ENCODE results near the gene CXorf65.

Gene CXorf65

DNA sequence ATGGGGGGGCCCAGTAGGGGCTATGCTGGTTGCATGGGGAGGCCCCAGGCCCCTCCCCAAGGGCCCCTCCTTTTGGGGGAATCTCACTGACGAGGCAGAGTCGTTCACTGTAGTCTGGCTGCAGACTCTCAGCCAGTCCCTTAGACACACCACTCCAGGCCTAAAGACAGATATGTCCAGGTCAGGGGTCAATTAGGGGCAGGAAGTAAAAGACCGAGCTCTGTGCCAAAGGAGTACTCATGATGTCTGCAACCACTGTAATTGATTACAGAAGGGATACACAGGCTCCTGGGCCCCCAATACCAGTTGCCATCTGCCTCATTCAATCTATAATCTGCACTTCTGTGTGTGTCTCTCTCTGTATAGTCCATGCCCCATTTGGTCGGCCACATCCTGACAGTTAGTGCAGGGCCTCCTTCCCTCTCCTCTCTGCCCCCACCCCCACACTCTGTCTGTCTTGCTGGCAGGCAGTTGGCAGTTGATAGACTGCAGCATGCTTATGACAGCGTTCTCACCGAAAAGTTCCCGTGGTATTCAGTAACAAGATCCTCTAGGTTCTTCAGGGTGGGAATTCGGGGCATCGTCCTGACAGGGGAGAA lies 1.3 kb upstream of the CXorf65 start:
- in situ Hi-C loops (cut with MboI; ENCODE audit: low sequenced_read_pairs), result no loop called here

- in situ Hi-C loops (cut with MboI; ENCODE audit: low sequenced_read_pairs), result no loop called here
Measured at GRCh38 chrX:71107245-71107644, 705 bp upstream of the CXorf65 start.

DNA sequence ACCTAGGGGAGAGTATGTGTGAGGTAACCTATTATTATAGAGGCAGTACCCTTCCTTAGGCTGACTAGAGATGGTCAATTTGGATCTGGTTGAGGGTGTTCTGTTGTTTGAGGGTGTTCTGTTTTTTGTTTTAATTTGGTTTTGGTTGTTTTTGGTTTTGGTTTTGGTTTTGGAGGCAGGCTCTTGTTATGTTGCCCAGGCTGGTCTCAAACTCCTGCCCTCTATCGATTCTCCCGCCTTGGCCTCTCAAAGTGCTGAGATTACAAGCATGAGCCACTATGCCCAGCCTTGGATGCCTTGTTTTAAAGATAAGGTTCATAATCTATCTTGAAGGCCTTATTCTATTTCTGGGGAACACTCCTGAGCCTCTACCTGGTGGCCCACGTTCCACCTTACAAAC lies 912 bp downstream of the CXorf65 start:
- in situ Hi-C loops (cut with MboI; ENCODE audit: low sequenced_read_pairs), result no loop called here

DNA sequence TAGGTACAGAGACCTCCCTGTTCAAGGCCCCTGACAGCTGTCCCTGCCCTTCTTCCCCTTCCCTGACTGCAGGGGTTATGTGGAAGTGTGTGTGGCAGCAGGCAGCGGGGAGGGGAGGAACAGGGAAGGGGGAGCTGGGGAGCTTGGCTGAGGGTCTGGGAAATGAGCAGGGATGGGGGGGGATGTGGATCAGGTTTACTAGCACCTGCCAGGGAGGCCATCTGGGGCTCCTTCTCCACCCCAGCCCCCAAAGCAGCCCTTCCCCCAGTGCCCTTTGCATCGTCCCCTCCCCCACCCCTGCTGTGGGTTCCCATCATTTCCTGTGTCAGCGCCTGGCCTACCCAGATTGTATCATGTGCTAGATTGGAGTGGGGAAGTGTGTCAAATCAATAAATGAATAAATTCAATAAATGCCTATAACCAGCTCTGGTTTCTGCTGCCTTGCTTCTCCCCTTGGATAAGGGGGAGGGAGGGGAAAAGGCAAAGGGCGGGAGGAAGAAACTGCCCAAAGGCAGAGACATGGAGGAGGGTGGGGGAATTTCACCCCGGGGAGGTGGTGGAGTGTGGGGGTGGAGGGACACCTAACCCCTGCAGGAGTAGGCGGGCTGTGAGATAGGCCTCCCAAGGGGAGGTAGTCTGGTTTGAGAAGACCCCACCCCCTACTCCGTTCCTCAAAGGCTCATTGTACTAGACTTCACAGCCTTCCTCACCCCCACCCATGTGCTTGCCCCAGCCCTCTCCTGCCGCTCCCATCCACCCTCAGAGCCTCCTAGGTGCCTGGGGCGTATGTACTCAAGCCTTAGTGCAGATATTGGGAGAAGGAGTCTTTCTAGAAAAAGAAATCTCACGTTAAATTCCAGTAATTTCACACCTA lies 3.2 kb downstream of the CXorf65 start:
- in situ Hi-C loops (cut with MboI; ENCODE audit: low sequenced_read_pairs), result no loop called here

DNA sequence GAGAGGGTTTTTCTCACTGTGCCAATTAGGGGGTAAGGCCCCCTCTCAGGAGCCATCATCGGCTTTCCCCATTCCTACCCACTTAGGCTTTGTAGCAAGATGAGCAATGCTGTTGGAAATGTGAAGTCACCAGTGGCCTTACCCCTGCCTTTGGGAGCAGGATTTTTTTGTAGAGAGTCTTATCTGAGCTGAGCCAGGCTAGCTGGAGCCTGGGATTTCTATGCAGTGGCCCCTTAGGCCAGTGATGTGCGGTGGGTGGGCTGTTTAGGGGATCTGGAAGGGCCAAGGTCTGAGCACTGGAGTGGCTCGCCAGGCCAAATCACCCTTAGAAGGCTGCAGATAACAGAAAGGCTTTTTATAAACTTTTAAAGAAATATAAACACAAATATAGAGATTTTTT lies 4.2 kb downstream of the CXorf65 start:
- in situ Hi-C loops (cut with MboI; ENCODE audit: low sequenced_read_pairs), result no loop called here

DNA sequence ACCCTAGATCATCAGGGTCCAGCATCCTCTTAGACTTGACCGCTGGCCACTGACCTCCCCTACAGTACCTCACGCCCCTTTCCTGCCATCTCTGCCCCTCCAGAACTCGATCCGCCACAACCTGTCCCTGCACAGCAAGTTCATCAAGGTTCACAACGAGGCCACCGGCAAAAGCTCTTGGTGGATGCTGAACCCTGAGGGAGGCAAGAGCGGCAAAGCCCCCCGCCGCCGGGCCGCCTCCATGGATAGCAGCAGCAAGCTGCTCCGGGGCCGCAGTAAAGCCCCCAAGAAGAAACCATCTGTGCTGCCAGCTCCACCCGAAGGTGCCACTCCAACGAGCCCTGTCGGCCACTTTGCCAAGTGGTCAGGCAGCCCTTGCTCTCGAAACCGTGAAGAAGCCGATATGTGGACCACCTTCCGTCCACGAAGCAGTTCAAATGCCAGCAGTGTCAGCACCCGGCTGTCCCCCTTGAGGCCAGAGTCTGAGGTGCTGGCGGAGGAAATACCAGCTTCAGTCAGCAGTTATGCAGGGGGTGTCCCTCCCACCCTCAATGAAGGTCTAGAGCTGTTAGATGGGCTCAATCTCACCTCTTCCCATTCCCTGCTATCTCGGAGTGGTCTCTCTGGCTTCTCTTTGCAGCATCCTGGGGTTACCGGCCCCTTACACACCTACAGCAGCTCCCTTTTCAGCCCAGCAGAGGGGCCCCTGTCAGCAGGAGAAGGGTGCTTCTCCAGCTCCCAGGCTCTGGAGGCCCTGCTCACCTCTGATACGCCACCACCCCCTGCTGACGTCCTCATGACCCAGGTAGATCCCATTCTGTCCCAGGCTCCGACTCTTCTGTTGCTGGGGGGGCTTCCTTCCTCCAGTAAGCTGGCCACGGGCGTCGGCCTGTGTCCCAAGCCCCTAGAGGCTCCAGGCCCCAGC lies 5.7 kb downstream of the CXorf65 start:
- in situ Hi-C loops (cut with MboI; ENCODE audit: low sequenced_read_pairs), result no loop called here

DNA sequence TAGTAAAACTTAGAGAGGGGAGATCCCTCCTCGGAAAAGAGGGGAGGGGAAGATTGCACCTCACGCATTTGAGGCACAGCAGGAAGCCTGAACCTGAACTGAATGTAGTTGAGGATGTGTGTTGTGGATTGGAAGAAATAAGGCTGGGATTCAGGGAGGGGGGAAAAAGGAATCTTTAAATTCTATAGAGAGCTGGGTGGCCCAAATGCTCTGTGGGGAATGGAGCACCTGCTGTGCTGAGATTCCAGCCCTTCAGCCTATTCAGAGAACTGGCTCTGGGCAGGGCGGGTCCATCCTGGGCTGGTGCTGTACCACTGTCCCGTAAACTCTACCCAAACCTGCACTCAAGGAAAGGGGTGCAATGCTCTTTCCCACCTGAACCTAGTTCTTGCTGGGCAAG lies 6.8 kb downstream of the CXorf65 start:
- in situ Hi-C loops (cut with MboI; ENCODE audit: low sequenced_read_pairs), result no loop called here

DNA sequence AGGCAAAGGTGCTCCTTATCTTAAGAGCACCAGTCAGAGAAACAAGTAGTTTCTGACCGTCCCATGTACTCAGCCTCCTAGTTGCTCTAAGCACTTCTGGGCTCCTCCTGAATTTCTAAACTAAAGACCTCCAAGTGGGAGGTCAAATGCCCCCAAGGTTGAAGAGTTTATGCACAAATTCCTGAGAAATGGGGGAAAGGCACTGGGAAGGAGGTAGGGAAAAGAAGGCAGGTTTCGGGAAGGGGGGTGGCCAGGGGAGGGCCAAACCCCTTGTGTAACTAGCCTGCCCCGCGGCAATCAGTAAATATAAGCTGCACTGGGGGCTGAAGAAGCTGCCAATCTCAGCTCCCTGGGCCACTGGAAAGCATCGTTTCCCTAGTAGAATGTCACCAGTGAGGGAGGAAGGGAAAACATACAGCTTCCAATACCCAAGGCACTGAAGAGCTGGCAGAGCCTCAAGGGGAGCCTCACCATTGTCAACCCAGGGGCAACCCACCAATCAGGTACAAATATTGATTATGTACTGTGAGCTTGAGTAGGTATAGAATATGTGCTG lies 7.5 kb downstream of the CXorf65 start:
- in situ Hi-C loops (cut with MboI; ENCODE audit: low sequenced_read_pairs), result no loop called here

DNA sequence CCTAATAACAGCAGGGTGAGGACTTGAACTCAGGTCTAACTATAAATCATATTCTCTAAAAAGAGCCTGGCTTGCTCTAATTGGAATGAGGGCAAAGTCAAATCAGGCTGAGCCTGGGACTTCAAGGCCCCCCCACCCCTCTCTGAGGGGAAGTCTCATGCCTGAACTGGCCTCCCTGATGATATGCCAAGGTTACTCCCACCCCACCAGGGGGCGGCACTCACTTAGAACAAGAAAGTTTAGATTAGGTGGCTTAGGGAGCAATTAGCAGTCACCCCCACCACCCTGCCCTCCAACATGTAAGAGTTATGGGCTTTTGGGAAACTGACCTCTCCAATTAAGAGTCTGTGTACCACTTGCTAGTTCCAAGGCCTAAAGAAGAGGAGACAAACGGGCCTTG lies 8.2 kb downstream of the CXorf65 start:
- in situ Hi-C loops (cut with MboI; ENCODE audit: low sequenced_read_pairs), result no loop called here

- in situ Hi-C loops (cut with MboI; ENCODE audit: low sequenced_read_pairs), result no loop called here
Measured at GRCh38 chrX:71096760-71097032, 9.8 kb downstream of the CXorf65 start.

DNA sequence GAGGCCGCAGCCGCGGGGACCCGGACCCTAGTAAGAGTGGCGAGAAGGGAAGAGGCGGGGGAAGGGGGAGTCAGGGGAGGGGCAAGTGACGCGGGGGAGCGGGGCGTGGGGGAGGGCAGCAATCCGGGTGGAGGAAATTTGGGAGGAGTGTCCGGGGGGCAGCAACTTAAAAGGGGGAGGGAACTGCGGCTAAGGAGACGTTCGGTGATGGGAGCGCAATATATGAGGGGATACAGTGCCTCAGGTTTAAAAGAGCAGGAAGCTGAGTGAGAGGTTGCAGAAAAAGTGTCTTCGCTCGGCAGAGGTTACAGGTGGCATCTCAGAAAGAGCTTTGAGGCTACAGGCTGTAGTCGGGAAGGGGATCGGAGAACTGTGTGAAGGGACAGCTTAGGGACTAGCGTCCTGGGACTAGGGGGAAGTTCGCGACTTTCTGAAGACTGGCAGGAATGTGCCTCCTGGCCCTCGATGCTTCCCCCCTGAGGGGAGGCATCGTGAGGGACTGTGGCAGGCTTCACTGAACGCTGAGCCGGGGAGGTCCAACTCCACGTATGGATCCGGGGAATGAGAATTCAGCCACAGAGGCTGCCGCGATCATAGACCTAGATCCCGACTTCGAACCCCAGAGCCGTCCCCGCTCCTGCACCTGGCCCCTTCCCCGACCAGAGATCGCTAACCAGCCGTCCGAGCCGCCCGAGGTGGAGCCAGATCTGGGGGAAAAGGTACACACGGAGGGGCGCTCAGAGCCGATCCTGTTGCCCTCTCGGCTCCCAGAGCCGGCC lies 10.4 kb downstream of the CXorf65 start:
- in situ Hi-C loops (cut with MboI; ENCODE audit: low sequenced_read_pairs), result no loop called here

DNA sequence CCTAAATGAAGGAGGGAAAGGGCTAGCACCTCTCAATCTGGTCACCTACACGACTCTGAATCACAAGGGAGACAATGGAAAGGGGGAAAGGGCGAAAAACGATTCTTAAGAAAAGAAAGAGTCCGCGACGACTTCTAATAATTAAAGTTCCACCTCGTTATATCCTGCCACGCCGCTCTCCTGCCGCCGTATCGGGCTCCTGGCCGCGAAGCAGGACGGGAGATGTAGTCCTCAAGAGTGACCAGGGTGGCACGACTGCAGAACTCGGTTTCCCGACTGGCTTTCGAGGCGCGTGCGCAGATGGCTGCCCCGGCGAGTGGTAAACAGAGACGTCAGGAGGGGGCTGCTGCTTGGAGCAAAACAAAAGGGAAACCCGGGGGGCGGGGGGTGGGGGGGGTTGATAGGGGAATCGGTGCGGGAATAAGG lies 11.0 kb downstream of the CXorf65 start, which contains the start of gene FOXO4:
Gene FOXO4 (plus strand): TSS at position 297 of the 426 bp plus-strand sequence. CDS start 678 bp downstream, outside the sequence.
- in situ Hi-C loops (cut with MboI; ENCODE audit: low sequenced_read_pairs), result no loop called here

GRCh38 chrX:71095033-71095432 lies 11.5 kb downstream of the CXorf65 start:
- in situ Hi-C loops (cut with MboI; ENCODE audit: low sequenced_read_pairs), result no loop called here

GRCh38 chrX:71091263-71091662 lies 15.3 kb downstream of the CXorf65 start:
- in situ Hi-C loops (cut with MboI; ENCODE audit: low sequenced_read_pairs), result no loop called here

- in situ Hi-C loops (cut with MboI; ENCODE audit: low sequenced_read_pairs), result no loop called here
Measured at GRCh38 chrX:71085900-71086299, 20.6 kb downstream of the CXorf65 start.

GRCh38 chrX:71082822-71083221 lies 23.7 kb downstream of the CXorf65 start:
- in situ Hi-C loops (cut with MboI; ENCODE audit: low sequenced_read_pairs), result no loop called here

DNA sequence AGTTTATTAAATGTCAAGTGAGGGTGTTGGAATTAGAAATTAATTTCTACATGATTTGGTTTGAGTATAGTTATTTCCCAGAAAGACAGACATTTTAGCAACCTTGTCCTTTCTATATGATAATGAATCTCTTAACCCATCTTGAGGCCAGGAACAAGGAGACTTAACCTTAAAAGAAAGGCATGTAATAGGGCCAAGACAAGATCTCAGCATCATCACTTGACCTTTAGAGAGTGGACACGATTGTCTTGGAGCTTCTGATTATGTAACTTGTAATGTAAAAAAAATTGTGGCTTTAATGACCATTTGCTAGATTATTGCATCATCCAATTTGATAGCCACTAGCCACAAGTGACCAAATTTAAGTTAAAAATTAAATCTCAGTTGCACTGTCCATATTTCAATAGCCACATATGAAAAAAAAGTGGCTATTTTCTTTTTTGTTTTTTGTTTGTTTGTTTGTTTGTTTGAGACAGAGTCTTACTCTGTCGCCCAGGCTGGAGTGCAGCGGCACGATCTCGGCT lies 24.4 kb downstream of the CXorf65 start:
- in situ Hi-C loops (cut with MboI; ENCODE audit: low sequenced_read_pairs), result no loop called here

DNA sequence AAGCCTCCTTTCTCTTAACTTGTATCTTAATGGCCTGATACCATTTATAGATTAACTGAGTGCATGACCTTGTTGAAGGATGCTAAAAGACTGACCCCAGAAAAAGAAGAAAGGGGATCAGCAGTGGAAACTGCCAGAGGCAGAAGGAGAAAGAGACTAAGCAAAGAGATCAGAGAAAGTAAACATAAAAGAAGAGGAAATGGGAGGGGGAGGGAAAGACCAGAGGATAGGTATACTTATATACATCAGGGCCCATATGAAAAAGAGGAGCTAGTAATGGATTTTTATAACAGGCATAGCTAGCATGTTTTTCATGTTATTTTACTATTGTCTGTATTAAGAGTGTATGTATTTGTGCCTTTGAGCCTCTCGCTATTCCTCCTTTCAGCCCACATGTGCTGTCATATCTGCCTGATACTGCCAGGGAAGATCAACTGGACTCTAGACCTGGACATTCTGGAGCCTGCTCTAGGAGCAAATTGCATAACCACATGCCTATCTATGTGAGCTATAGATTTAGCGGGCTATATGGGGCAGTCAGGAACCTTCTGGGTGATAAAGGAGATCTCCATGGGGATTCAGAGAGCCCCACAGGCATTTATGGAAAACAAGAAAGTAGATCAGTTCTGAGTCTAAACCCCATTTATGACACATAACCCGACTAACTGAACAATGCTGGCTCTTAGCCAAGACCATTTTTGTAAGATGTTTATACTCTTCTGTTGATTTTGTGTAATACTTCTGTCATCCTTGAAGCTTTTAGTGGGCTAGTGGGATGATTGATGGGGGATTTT lies 25.0 kb downstream of the CXorf65 start:
- in situ Hi-C loops (cut with MboI; ENCODE audit: low sequenced_read_pairs), result no loop called here

GRCh38 chrX:71070531-71070930 lies 36.0 kb downstream of the CXorf65 start:
- in situ Hi-C loops (cut with MboI; ENCODE audit: low sequenced_read_pairs), result no loop called here

All from HL-60/S4 treated with phorbol 12-myristate 13-acetate at 8.2 ng/mL for 4 days and 3 days (cell line).